ENCODE results near the gene CNOT1. TPM values are rescaled to one million over a fixed set of nuclear protein-coding genes. Genes with fewer than 3 reads are reported as not detected.

Gene CNOT1
- total and polyA plus RNA-seq, 7 experiments from 2014 or later = 81.2 to 249 (median 232) TPM

DNA sequence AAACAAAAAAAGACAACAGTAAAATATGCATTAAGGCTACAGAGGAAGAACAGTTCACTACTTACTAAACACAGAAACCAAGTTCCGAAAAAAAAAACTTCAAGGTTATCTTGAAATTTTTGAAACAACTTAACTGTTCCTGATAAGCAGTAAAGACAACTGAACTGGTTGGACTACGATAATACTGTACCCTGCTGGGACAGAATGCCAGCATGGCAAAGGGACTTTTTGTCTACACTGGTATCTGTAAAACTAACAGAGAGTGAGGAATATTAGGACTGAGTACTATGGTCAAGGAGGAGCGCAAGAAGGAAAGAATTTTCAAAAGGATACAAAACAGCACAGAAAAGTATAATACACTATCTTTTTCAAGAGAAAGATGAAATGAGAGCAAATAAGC lies 94.5 kb downstream of the CNOT1 start:
- ChIA-PET POLR2A (interaction anchor here (0.6 kb wide), 1 partner anchor 552 kb away, joined by 3 read pairs; no protein-coding TSS in a partner anchor), CTCF (no interaction called here)
- Mint-ChIP-seq H3K9me3 (no peaks in the 10 kb centered on the region), H3K4me3 (no peak overlapping the region), H3K27me3 (no peaks in the 10 kb centered on the region), H3K36me3 (peaks cover 11 to 71% (median 58%) of the 10 kb centered on the region in 5 donors), H3K27ac (peak overlapping the region in 1 of 9 donors; percentile 18), H3K4me1 (peaks cover 0 to 11% (median 0%) of the 10 kb centered on the region in 7 donors)
- Histone ChIP-seq H3K27ac (ENCODE audit: low read depth, low read length) (no peak overlapping the region), H3K4me3 (ENCODE audit: low read length) (no peak overlapping the region), H3K36me3 (ENCODE audit: control insufficient read depth in 2 of 3, insufficient read depth in 3 of 3, low read length in 3 of 3) (peaks cover 43 to 99% (median 47%) of the 10 kb centered on the region in 3 experiments), H3K4me1 (ENCODE audit: control insufficient read depth in 2 of 2, insufficient read depth in 2 of 2, low read length in 2 of 2) (no peaks in the 10 kb centered on the region), H3K9me3 (ENCODE audit: control insufficient read depth in 2 of 3, low read length in 3 of 3) (no peaks in the 10 kb centered on the region), H3K27me3 (ENCODE audit: control insufficient read depth in 2 of 2, insufficient read depth in 2 of 2, low read length in 2 of 2) (no peaks in the 10 kb centered on the region)
- ATAC-seq (no peak), DNase-seq (no peak)
- intact Hi-C loops (cut with micrococcal nuclease) = no loop called here

DNA sequence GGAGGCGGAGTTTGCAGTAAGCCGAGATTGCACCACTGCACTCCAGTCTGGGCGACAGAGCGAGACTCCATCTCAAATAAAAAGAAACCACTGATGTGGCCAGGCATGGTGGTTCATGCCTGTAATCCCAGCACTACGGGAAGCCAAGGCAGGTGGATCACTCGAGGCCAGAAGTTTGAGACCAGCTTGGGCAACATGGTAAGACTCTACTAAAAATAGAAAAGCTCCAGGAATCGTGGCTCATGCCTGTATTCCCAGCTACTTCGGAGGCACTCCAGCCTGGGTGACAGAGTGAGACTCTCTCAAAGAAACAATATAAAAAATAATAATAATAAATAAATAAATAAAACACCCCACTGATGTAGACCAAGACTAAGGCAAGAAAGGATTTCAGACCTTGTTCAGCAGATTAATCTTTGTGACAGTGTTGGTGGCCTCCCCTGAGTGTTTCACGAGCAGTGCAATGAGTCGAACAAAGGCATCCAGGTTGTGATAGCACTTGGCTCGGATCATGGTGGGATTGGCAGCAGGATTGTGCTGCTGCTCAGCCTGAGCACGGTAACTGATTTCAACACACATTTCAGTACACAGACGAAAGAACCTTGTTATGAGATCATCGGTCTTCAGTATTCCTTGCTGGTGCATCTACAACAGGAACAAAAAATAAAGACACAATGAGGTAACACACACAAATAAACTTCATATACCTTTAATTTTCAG lies 95.7 kb downstream of the CNOT1 start:
- H3K27me3 ChIP-seq (ENCODE audit: control insufficient read depth in 2 of 2, insufficient read depth in 2 of 2, low read length in 2 of 2) = no peaks in the 10 kb centered on the region
- Mint-ChIP-seq H3K27me3 (no peaks in the 10 kb centered on the region), H3K27ac (peak overlapping the region in 1 of 9 donors; percentile 65), H3K4me3 (no peak overlapping the region), H3K9me3 (no peaks in the 10 kb centered on the region), H3K36me3 (peaks cover 4 to 65% (median 53%) of the 10 kb centered on the region in 5 donors), H3K4me1 (peaks cover 0 to 5% (median 0%) of the 10 kb centered on the region in 7 donors)
- H3K36me3 ChIP-seq (ENCODE audit: control insufficient read depth in 2 of 3, insufficient read depth in 3 of 3, low read length in 3 of 3) = peaks cover 35 to 97% (median 39%) of the 10 kb centered on the region in 3 experiments
- H3K27ac ChIP-seq (ENCODE audit: low read depth, low read length) = no peak overlapping the region
- H3K4me3 ChIP-seq (ENCODE audit: low read length) = no peak overlapping the region
- CTCF ChIA-PET = interaction anchor here (0.6 kb wide), 1 partner anchor 101 kb away, joined by 3 read pairs; no protein-coding TSS in a partner anchor
- no peak for DNase-seq
- POLR2A ChIA-PET = no interaction called here
- H3K9me3 ChIP-seq (ENCODE audit: control insufficient read depth in 2 of 3, low read length in 3 of 3) = no peaks in the 10 kb centered on the region
- no peaks in the 10 kb centered on the region for H3K4me1 ChIP-seq (ENCODE audit: control insufficient read depth in 2 of 2, insufficient read depth in 2 of 2, low read length in 2 of 2)
- intact Hi-C loops (cut with micrococcal nuclease) = loop anchor here in 1 of 2 donors (5.0 kb wide), 1 partner anchor 43 kb away; no protein-coding TSS in a partner anchor
- no peak for ATAC-seq

DNA sequence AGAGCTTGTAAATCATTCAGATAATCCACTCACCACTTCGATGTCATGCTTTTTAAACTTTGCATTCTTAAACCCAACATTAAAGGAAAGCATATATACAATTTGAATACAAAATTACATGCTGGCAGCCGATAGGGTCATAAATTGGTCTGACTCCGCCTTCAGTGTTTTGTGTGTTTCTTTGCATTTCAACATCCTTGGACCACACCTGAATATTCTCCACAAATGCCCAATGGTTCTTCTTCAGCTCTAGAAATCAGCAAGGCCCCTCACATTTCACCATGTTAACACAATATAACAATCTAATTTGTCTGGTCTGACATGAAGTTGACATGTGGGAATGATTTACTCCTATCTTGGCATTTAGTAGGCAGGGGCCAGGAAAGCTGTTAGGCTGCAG lies 97.2 kb downstream of the CNOT1 start:
- Mint-ChIP-seq H3K27me3 (no peaks in the 10 kb centered on the region), H3K36me3 (peaks cover 0 to 58% (median 41%) of the 10 kb centered on the region in 5 donors), H3K4me1 (peaks cover 0 to 5% (median 0%) of the 10 kb centered on the region in 7 donors), H3K27ac (no peak overlapping the region), H3K4me3 (no peak overlapping the region), H3K9me3 (no peaks in the 10 kb centered on the region)
- peaks cover 35 to 97% (median 36%) of the 10 kb centered on the region in 3 experiments for H3K36me3 ChIP-seq (ENCODE audit: control insufficient read depth in 2 of 3, insufficient read depth in 3 of 3, low read length in 3 of 3)
- POLR2A ChIA-PET = no interaction called here
- intact Hi-C loops (cut with micrococcal nuclease) = loop anchor here in 1 of 2 donors (5.0 kb wide), 1 partner anchor 45 kb away; no protein-coding TSS in a partner anchor
- CTCF ChIA-PET = no interaction called here
- no peaks in the 10 kb centered on the region for H3K4me1 ChIP-seq (ENCODE audit: control insufficient read depth in 2 of 2, insufficient read depth in 2 of 2, low read length in 2 of 2)
- no peak for DNase-seq
- no peaks in the 10 kb centered on the region for H3K27me3 ChIP-seq (ENCODE audit: control insufficient read depth in 2 of 2, insufficient read depth in 2 of 2, low read length in 2 of 2)
- no peak overlapping the region for H3K4me3 ChIP-seq (ENCODE audit: low read length)
- no peak overlapping the region for H3K27ac ChIP-seq (ENCODE audit: low read depth, low read length)
- ATAC-seq = no peak
- no peaks in the 10 kb centered on the region for H3K9me3 ChIP-seq (ENCODE audit: control insufficient read depth in 2 of 3, low read length in 3 of 3)

DNA sequence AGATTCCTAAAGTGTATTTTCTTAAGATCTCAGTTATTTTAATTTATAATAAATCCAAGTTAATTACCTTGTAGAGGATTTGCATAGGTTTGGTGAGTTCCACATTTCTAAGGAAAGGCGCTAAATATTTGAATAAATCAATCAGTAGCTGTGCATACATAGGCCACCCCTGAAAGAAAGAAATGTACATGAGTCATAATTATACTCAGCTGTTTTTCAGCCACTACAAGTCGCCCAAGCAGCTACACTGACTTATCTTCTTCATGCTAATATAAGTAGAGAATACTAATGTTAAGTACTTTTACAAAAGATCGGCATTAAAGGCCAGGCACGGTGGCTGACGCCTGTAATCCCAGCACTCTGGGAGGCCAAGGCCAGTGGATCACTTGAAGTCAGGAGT lies 99.4 kb downstream of the CNOT1 start:
- Histone ChIP-seq H3K9me3 (ENCODE audit: control insufficient read depth in 2 of 3, low read length in 3 of 3) (no peaks in the 10 kb centered on the region), H3K36me3 (ENCODE audit: control insufficient read depth in 2 of 3, insufficient read depth in 3 of 3, low read length in 3 of 3) (peaks cover 29 to 95% (median 47%) of the 10 kb centered on the region in 3 experiments), H3K4me1 (ENCODE audit: control insufficient read depth in 2 of 2, insufficient read depth in 2 of 2, low read length in 2 of 2) (no peaks in the 10 kb centered on the region), H3K27ac (ENCODE audit: low read depth, low read length) (no peak overlapping the region), H3K4me3 (ENCODE audit: low read length) (no peak overlapping the region), H3K27me3 (ENCODE audit: control insufficient read depth in 2 of 2, insufficient read depth in 2 of 2, low read length in 2 of 2) (no peaks in the 10 kb centered on the region)
- Mint-ChIP-seq H3K9me3 (no peaks in the 10 kb centered on the region), H3K27ac (peak overlapping the region in 1 of 9 donors; percentile 52), H3K36me3 (peaks cover 0 to 59% (median 39%) of the 10 kb centered on the region in 5 donors), H3K4me3 (no peak overlapping the region), H3K4me1 (peaks cover 0 to 2% (median 0%) of the 10 kb centered on the region in 7 donors), H3K27me3 (no peaks in the 10 kb centered on the region)
- no peak for ATAC-seq
- DNase-seq = no peak
- intact Hi-C loops (cut with micrococcal nuclease) = loop anchor here in 1 of 2 donors (5.0 kb wide), 1 partner anchor 47 kb away; no protein-coding TSS in a partner anchor
- ChIA-PET POLR2A (interaction anchor here (0.6 to 0.7 kb wide), 2 partner anchors 9 to 104 kb away, joined by 3 to 4 read pairs; no protein-coding TSS in a partner anchor), CTCF (interaction anchor here (0.7 kb wide), 1 partner anchor 205 kb away, joined by 3 read pairs; no protein-coding TSS in a partner anchor)

DNA sequence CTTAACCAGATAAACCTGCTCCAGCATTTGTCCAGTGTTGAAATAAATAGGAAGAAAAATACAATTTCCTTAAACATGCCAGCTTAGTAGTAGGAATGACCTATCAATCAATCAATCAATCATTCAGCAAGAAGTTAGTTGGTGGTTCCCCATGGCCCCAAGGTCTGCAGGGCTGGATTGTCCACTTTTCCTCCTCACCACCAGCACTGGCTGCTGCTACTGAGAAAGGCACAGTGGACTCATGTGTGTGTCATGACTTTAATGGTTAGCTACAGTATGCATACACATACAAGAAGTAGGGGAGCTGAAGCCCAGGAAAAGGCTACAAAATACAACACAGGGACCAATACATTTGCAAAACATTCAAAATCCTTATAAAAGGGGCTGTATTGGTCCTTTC lies 109.9 kb downstream of the CNOT1 start:
- CTCF ChIA-PET = no interaction called here
- Mint-ChIP-seq H3K27ac (peak overlapping the region in 2 of 9 donors; percentile 17 to 19), H3K36me3 (peaks cover 4 to 36% (median 20%) of the 10 kb centered on the region in 5 donors), H3K9me3 (no peaks in the 10 kb centered on the region), H3K4me1 (peaks cover 6 to 29% (median 24%) of the 10 kb centered on the region in 7 donors), H3K27me3 (no peaks in the 10 kb centered on the region), H3K4me3 (no peak overlapping the region)
- peaks cover 21 to 74% (median 33%) of the 10 kb centered on the region in 3 experiments for H3K36me3 ChIP-seq (ENCODE audit: control insufficient read depth in 2 of 3, insufficient read depth in 3 of 3, low read length in 3 of 3)
- no peak overlapping the region for H3K4me3 ChIP-seq (ENCODE audit: low read length)
- H3K27me3 ChIP-seq (ENCODE audit: control insufficient read depth in 2 of 2, insufficient read depth in 2 of 2, low read length in 2 of 2) = no peaks in the 10 kb centered on the region
- ATAC-seq = no peak
- no peak for DNase-seq
- H3K27ac ChIP-seq (ENCODE audit: low read depth, low read length) = no peak overlapping the region
- POLR2A ChIA-PET = no interaction called here
- intact Hi-C loops (cut with micrococcal nuclease) = loop anchor here in 1 of 2 donors (10.0 kb wide), 1 partner anchor 395 kb away; the partner anchor contains the start of gene CFAP20
- H3K4me1 ChIP-seq (ENCODE audit: control insufficient read depth in 2 of 2, insufficient read depth in 2 of 2, low read length in 2 of 2) = peaks cover 7 to 10% of the 10 kb centered on the region in 2 donors
- H3K9me3 ChIP-seq (ENCODE audit: control insufficient read depth in 2 of 3, low read length in 3 of 3) = no peaks in the 10 kb centered on the region

DNA sequence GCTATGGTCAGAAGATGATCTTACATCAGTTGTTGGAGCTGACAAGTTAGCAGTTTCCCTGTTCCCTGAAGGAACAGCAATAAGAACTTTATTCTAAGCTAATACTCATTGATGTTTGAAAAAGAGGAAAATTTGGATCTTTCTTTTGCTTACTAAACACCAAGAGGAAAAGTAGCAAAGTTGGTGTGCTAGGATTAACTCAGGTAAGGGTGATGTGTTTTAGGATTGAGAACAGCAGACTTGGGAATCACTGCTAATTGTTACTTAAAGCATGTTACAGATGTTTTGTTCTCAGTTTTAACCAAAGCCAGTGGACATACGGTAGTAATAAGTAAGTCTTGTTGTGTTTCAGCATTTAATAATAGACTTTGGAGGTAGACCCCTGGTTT lies 110.7 kb downstream of the CNOT1 start:
- ChIA-PET POLR2A (no interaction called here), CTCF (interaction anchor here (0.9 kb wide), 1 partner anchor 237 kb away, joined by 6 read pairs; no protein-coding TSS in a partner anchor)
- Mint-ChIP-seq H3K9me3 (no peaks in the 10 kb centered on the region), H3K4me3 (no peak overlapping the region), H3K36me3 (peaks cover 4 to 35% (median 17%) of the 10 kb centered on the region in 5 donors), H3K27ac (peak overlapping the region in 1 of 9 donors; percentile 21), H3K27me3 (no peaks in the 10 kb centered on the region), H3K4me1 (peaks cover 8 to 31% (median 26%) of the 10 kb centered on the region in 7 donors)
- Histone ChIP-seq H3K27me3 (ENCODE audit: control insufficient read depth in 2 of 2, insufficient read depth in 2 of 2, low read length in 2 of 2) (no peaks in the 10 kb centered on the region), H3K9me3 (ENCODE audit: control insufficient read depth in 2 of 3, low read length in 3 of 3) (no peaks in the 10 kb centered on the region), H3K27ac (ENCODE audit: low read depth, low read length) (no peak overlapping the region), H3K36me3 (ENCODE audit: control insufficient read depth in 2 of 3, insufficient read depth in 3 of 3, low read length in 3 of 3) (peaks cover 21 to 66% (median 27%) of the 10 kb centered on the region in 3 experiments), H3K4me3 (ENCODE audit: low read length) (no peak overlapping the region), H3K4me1 (ENCODE audit: control insufficient read depth in 2 of 2, insufficient read depth in 2 of 2, low read length in 2 of 2) (peaks cover 7 to 10% of the 10 kb centered on the region in 2 donors)
- DNase-seq (no peak), ATAC-seq (no peak)
- intact Hi-C loops (cut with micrococcal nuclease) = loop anchor here in 1 of 2 donors (10.0 kb wide), 1 partner anchor 394 kb away; the partner anchor contains the start of gene CFAP20
